ENCODE results near the gene RPL10. TPM values are rescaled to one million over a fixed set of nuclear protein-coding genes. Genes with fewer than 3 reads are reported as not detected.

RPL10 gene
- total RNA-seq, 1 donor from 2014 or later, result 3,042 TPM

DNA sequence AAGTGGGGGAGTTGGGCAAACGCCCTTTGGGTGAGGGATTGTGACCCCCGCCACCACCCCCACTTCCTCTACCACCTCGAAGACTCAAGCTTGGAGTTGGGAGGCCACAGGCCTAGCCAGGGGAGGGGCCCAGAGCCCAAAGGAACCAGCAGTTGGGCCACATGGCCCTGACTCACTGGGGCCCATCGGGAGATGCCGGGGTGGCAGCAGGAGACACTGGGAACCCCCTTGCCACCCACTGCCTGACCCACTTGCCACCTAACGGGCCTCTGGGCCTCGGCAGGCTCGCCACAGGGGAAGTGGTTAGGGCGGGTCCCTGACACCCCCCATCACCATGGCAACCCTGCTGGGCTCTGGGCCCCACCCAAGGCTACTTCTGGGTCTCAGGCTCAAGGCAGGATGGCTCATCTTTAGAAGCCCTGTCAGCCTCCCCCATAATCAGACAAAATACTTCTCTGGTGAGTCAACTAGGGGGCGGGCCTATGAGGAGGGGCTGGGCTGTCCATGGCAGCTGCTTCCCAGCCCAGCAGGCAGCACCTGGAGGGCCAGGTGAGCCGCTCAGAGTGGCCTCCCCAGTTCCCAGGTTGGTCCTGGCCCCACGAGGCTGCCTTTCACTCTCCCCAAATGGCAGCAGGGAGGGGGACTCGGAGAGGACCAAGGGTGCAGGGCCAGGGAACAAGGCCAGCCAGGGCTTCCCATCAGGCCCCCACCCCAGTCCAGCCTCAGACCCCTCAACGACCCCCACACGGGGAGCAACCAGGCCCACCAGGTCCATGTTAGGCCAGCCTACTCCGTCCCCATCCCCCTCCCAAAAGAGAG is 29.3 kb upstream of the RPL10 start:
- DNase-seq (ENCODE audit: extremely low spot score, unreplicated experiment), result no peak
- Mint-ChIP-seq H3K9me3 (no peaks in the 10 kb centered on the region), H3K27me3 (no peaks in the 10 kb centered on the region), H3K36me3 (no peaks in the 10 kb centered on the region), H3K4me3 (peak overlapping the region; percentile 68), H3K4me1 (ENCODE audit: unreplicated experiment) (no peaks in the 10 kb centered on the region), H3K27ac (peak overlapping the region; percentile 71)
- no peak for TF ChIP-seq CTCF (conservative IDR thresholded peaks at IDR 0.05)

- Mint-ChIP-seq H3K27ac (peak overlapping the region; percentile 96), H3K9me3 (no peaks in the 10 kb centered on the region), H3K4me3 (peak overlapping the region; percentile 94), H3K4me1 (ENCODE audit: unreplicated experiment) (no peaks in the 10 kb centered on the region), H3K27me3 (no peaks in the 10 kb centered on the region), H3K36me3 (no peaks in the 10 kb centered on the region)
- no peak for DNase-seq (ENCODE audit: extremely low spot score, unreplicated experiment)
- TF ChIP-seq CTCF (conservative IDR thresholded peaks at IDR 0.05), result no peak
Observed at GRCh38 chrX:154369449-154370299, 28.5 kb upstream of the RPL10 start.

DNA sequence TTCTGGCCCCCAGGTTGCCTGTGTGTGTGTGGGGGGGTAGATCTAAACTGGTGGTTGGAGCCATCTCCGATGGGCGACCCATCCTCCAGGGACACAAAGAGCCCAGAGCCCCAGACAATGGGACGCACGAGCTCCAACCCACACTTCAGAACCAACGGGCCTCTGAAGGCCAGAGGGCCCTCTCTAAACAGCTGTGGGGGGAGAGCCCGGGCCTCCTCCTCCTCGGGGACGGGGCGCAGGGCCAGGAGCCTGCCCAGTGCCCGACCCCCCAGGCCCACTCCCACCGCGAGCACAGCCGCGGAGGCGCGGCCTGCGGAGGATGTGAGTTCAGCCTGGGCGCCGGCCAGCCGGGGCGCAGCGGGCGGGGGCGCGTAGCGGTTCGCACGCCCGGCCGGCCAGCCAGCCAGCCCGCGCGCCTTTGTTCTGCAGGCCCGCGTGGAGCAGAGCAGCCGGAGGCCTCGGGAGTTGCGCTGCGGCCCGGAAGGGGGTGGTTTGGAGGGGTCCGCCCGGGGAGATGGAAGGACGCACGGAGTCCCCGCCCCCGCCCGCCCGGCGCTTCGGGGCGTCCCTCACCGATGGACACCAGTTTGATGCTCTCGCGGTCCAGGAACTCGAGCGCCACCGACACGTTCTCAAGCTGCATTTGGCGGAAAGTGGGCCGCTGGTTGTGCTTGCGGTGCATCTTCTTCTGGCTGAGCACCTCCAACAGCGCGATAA is 27.7 kb upstream of the RPL10 start:
- H3K4me1 Mint-ChIP-seq (ENCODE audit: unreplicated experiment), result no peaks in the 10 kb centered on the region
- no peaks in the 10 kb centered on the region for H3K9me3 Mint-ChIP-seq
- H3K36me3 Mint-ChIP-seq, result no peaks in the 10 kb centered on the region
- no peak for TF ChIP-seq CTCF (conservative IDR thresholded peaks at IDR 0.05)
- H3K27me3 Mint-ChIP-seq, result no peaks in the 10 kb centered on the region
- H3K4me3 Mint-ChIP-seq, result peak overlapping the region; percentile 94
- peak overlapping the region; percentile 96 for H3K27ac Mint-ChIP-seq
- DNase-seq (ENCODE audit: extremely low spot score, unreplicated experiment), result no peak

GRCh38 chrX:154371017-154371788 is 27.0 kb upstream of the RPL10 start:
- no peaks in the 10 kb centered on the region for H3K27me3 Mint-ChIP-seq
- DNase-seq (ENCODE audit: extremely low spot score, unreplicated experiment), result peak; percentile 90
- peak overlapping the region; percentile 70 for H3K27ac Mint-ChIP-seq
- no peak for TF ChIP-seq CTCF (conservative IDR thresholded peaks at IDR 0.05)
- H3K4me3 Mint-ChIP-seq, result peak overlapping the region; percentile 84
- no peaks in the 10 kb centered on the region for H3K4me1 Mint-ChIP-seq (ENCODE audit: unreplicated experiment)
- no peaks in the 10 kb centered on the region for H3K36me3 Mint-ChIP-seq
- H3K9me3 Mint-ChIP-seq, result no peaks in the 10 kb centered on the region

DNA sequence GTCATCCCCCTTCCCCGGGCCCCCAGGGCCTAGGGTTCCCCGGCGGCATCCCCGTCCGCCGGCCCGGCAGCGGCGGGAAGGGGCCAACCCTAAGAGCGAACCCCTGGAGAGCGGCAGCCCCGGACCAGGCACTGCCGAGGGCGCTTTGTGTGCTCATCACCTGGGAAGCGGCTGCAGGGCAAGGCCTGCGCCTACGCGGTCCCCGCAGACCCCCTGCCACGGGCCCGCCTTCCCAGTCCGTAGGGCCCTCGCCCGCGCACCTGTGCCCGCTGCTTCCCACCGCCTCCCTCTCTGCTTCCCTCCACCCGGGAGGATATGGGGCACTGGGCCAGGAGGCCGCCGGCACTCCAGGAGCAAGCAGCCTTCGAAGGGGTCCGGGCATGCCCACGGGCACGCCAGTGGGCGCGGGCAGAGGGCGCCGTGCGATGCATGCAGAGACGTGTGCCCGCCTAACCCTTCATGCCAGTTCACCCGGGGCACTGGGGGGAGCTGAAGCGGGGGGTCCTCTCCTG is 26.3 kb upstream of the RPL10 start:
- DNase-seq (ENCODE audit: extremely low spot score, unreplicated experiment), result no peak
- H3K4me1 Mint-ChIP-seq (ENCODE audit: unreplicated experiment), result no peaks in the 10 kb centered on the region
- TF ChIP-seq CTCF (conservative IDR thresholded peaks at IDR 0.05), result no peak
- no peak overlapping the region for H3K4me3 Mint-ChIP-seq
- H3K27me3 Mint-ChIP-seq, result no peaks in the 10 kb centered on the region
- H3K27ac Mint-ChIP-seq, result peak overlapping the region; percentile 95
- no peaks in the 10 kb centered on the region for H3K36me3 Mint-ChIP-seq
- no peaks in the 10 kb centered on the region for H3K9me3 Mint-ChIP-seq

Data from type B pancreatic cell (in vitro differentiated cells).